ENCODE results near the gene ST6GALNAC3.

ST6GALNAC3 gene

DNA sequence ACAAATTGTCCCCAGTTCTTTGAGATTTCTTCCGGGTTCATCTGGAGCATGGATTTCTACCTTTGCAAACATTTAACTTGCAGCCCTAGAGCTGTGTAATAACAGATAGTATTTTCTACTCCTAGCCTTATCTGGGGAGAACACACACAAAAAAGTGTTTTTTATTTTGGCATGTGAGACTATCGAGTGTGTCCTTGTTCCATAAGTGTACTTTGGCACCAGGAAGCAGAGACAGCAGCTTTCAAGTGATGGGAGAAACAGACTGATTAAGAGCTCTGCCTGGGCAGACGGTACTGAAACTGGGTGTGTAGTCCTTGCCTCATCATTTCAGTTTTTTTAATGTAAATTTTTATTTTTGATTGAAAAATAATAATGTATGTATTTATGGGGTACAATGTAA lies 297.4 kb downstream of the ST6GALNAC3 start:
- no peak for DNase-seq

DNA sequence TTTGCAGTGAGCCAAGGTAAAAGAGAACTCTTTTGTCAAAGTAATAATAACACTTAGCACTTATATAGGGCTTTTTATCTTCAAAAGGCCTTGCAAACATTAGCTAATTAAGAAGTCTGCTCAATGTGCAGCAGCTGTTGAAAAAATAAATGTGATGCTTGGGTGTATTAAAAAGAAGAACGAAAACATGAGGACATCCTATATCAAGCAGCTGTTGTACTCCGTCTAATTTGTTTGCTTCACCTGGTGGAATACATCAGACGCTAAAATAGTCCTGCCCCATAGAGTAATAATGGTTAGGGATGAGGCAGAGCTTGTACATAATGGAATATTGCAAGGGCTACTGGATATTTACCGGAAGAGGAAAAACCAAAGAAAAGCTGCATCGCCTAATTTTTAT lies 299.5 kb downstream of the ST6GALNAC3 start:
- peak; percentile 52 for DNase-seq

DNA sequence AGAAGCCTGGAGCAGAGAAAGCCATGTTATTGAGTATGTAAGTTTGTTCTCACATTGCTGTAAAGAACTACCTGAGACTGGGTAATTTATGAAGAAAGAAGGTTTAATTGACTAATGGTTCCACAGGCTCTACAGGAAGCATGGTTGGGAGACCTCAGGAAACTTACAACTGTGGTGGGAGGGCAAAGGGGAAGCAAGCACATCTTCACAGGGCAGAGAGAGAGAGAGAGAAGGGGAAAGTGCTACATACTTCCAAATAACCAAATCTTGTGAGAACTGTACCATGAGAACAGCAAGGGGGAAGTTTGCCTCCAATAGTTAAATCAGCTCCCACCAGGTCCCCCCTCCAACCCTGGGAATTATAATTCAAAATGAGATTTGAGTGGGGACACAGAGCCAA lies 302.7 kb downstream of the ST6GALNAC3 start:
- no peak for DNase-seq

DNA sequence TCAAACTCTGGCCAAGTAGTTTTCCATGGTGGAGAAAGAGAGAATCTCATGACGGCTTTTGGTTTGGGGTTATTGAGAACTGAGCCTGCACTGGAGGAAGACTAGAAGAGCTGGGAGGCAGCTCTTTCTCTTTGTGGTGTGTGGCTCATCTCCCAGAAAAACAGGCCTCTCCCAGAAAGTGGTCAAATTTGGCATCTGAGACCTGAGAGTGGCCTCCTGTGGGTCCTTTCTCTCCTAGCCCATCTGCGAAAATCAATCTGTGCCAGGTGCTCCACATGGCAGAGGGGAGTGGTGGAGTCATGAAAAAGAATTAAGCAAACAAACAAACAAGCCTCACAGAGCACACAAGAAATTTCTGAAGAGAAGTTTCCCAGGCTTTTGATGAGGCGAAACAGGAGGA lies 305.0 kb downstream of the ST6GALNAC3 start:
- DNase-seq, result peak; percentile 57

DNA sequence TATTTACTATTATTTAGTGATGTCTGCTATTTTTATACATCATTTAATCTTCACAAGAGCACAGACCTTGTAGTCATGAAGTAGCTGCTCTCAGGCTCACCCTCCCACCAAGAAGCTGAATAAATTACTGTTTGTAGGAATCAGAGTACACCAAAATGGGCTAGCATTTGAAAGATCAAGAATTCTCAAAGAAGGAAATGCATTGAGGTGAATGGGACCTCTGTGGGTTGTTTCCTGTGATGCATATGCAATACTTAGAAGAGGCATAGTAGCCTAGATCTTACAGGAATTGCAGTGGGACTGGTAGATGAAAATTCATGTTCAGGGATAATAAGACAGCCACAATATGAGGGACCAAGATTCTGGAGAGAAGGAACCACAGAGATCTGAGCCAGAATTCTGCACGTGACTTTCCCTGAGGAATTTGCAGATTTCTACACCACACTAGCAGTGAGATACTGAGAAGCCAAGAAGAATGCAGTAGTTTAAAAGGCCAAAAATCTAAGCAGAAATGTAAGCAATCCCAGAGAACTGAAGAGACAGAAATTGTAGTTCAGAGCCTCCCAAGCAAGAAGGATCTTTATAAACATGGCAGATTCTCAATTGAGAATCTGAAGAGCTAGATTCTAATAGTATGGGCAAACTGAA lies 307.0 kb downstream of the ST6GALNAC3 start:
- no peak for DNase-seq

DNA sequence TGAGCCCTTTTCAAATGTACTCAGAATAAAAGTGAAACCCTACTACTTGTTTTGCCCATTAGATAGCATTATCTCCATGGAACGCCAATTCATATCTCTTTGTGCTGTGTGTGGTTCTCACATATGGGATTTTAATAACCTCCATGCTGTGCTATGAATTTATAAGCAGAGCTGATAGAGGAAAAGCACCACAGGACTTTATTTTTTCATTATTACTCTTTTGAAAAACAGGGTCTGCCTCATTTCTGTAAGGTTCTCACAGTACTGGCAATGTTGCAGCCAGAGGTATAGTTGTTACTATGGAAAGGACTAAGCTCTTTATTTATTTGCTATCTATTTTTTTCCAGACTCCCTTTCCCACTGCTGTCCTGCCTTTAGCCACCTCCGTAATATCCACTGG lies 313.7 kb downstream of the ST6GALNAC3 start:
- no peak for DNase-seq

DNA sequence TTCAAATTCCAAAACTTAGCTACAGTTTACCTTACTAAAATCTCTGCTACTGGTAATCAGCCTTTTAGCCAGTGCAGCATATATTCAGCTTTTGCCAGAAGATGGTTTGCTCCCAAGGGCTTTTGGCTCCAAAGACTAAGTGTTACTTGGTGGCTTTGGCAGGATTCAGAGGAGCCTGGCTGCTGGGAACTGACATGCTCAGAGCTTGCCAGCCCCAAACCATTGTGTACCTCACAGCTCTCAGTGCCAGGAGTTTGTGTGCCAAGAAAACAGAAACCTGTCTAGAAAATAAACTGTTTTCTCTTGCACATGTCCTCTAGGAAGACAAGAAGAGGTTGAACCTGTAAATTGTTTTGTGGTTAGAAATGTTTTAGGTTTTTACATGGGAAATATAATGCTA lies 315.9 kb downstream of the ST6GALNAC3 start:
- no peak for DNase-seq

DNA sequence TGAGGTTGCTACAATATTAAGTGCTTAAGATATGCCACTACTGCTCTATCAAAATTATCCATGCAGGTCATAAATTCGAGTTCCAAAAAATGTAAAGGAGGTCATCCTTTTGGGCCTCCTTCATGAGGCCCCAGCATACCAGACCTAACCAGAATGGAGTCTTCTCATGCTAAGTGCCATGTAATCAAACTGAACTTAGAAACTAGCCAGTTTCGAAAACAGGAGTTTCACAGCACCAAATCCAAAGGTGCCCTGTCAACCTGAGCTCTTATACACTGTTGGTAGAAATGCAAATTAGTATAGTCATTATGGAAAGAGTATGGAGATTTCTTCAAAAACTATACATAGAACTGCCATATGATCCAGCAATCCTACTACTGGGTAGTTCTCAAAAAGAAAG lies 320.5 kb downstream of the ST6GALNAC3 start:
- no peak for DNase-seq

DNA sequence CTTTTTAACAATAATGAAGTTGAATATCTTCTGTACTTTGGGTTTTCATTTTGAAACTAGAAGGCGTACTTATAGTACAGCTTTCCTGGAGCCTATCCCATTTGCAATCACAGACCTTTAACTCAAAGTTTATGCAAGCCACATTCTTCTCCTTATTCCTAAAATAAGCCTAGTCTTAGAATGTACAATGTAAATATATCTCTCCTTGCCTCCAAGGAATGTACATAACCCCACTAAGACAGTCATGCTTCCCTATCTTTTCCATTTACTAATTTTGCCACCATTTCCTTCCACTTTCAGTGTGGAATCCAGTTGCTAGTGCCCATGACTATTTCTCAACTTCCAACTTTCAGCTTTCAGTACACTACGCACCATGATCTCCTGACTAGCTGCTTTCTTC lies 327.6 kb downstream of the ST6GALNAC3 start:
- no peak for DNase-seq

DNA sequence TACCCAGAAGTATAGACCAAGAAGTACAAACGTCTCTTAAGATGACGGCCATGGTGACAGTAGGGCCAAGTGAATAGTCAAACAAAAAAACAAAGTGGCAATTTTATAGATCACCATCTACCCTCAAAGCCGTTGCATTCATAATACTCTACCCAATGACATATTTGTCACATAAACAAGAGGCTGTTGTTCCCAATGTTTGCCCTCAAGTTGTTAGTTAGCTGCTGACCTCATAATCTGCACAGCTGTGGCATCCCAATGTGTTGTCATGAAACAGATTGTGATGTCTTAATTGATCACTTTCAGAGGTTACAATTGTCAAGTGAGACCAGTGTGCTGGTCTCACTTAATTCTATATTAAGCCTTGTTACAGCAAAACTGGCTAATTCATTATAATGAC lies 333.8 kb downstream of the ST6GALNAC3 start:
- DNase-seq, result no peak

DNA sequence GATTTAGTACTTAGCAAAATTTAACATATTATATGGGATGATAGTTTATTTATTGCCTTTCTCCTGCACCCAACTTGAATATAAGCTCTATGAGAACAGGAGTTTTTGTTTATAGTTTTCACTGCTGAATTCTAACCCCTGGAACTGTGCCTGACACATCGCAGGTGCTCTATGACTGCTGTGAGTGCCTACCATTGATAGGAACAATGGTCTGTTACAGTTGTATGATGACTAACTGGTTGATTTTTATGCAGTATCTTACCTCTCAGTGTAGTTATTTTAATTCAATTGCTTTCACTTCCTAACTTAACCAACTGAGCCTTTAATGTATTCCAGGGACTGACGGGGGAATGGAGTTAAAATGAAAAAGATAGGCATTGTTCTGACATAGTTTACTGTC lies 336.0 kb downstream of the ST6GALNAC3 start:
- no peak for DNase-seq

DNA sequence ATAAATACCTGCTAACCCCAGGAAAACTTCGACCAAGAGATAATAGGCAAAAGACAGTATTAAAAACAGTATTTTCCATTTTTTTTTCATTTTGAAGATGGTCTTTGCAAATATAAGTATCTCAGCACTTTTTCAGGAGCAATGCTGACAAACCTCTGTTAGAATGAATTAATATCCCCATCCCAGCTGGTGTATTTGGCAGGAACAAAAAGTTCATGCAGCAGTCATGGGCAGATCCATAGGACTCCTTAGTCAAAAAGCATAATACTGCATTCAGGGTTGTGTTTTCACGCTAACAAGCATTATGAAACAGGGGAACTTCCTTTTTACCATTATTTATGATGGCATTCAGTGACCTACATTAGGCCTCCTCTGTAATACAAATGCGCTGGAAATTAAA lies 344.0 kb downstream of the ST6GALNAC3 start:
- DNase-seq, result no peak

DNA sequence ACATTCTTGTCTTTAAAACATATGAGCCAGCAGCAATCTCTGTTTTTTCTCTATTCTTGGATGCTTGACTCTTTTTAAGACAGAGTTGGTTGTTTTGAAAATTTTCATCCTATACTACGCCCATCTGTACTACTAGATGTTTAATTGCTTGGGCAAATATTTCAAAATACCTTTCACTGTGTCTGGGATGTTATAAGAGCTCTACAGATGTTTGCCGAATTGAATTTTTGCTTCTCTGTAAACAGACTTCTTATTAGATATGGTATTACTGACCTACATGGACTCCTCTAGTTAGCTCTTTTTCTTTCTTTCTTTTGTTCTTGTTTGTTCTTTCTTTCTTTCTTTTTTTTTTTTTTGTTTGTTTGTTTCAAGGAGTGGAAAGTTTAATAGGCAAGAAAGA lies 345.1 kb downstream of the ST6GALNAC3 start:
- no peak for DNase-seq

DNA sequence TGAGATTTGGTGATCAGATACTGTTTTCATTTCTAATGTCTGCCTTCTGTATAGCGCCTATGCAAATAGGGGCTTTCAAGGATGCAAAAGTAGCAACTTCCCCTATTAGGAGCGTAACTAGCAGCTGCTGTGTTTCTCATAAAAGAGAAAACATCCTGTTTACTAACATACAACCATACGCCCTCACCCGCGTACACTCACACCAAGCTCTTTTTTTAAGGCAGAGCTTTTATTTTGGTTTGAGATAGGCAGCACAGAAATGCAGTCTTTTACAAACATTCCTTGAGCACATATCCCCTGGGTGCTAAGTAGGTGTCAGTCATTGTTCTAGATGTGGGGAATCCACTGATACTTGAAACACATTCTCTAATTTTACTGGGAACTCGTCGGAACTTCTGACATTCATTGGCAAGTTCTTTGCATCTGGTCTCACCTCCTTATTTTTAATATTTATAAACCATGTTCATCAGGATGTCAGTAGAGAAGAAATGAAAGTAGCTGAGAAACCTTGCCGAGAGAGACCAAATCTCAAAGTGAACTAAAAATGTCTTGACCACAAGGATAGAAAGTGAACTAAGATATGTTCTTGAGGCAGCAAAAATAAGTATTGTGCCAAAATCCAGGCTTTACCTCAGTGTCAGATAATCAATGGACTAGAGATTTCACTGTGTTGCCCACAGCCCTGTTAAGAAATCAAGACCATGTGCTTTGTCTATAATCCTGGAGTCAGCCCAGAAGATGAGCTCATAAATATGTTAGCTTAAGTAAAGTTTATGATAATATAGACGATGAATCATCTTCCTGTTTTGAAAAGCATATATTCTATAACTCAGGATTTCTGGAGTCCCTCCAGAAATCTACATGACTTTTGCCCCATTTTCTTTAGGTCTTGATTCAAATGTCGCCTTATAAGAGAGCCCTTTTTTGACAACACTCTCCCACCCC lies 350.9 kb downstream of the ST6GALNAC3 start:
- no peak for DNase-seq

DNA sequence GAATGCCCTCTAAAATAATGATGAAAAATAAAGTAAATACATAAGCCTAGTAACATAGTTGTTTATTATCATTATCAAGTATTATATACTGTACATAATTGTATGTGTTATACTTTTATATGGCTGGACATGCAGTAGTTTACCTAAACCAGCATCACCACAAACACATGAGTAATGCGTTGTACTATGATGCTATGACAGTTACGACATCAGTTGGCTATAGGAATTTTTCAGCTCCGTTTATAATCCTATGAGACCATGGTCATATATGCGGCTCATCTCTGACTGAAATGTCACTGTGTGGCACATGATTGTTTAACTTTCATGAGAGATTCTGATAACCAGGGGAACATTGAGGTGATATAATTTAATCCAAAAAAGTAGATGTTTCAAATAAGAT lies 352.1 kb downstream of the ST6GALNAC3 start:
- DNase-seq, result no peak

DNA sequence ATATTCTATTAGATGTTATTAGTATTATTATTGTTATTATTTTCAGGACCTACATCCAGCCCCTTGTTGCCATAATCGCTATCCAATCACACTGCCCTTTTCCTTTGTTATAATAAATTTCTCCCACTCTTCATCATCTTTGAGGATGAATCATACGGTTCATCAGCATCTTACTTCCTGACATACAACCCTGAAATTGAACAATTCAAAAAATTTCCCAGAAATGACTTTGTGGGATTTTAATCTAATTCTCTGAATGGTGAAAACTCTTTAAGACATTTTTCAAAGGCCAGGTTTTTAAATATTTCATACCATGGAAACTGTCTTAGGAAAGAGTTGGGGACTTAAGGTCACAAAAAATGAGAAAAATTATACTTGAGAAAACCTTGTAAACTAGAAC lies 353.5 kb downstream of the ST6GALNAC3 start:
- DNase-seq, result no peak

DNA sequence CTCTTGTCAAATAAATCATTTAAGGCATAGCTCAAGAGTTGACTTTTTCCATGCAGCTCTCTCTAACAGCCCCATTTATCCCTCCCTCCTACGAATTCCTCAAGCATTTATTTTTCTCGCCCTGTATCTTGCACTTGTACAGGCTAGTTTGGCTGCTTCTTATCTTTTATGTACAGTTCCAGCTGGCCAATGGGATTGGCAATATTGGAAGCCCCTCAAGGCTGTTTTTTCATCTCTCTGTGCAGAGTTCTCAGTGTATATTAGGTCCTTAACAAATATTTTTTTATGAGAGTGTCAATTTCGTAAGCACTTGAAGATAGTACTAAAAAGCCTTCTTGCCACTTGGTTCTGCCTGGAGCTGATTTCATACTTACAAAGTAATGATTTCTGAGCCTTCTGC lies 356.0 kb downstream of the ST6GALNAC3 start:
- DNase-seq, result no peak

DNA sequence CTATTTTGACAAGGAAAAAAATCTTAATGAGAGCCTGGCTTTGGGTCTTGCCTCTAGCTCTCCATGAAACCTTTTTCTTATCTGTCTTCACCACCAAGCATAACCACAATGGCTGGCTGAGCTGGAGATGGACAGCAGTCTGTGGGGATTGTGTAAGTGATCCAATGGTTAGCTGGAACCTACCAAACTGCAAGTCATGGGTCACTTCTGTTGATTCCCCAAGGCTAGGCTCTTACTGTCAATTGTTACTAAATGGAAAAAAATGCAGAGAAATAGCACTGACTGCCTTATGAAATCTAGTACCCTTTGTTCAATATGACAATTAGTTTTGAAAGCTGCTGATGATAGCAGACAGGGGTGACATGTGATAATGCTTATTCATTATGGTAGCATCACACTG lies 359.0 kb downstream of the ST6GALNAC3 start:
- DNase-seq, result no peak

DNA sequence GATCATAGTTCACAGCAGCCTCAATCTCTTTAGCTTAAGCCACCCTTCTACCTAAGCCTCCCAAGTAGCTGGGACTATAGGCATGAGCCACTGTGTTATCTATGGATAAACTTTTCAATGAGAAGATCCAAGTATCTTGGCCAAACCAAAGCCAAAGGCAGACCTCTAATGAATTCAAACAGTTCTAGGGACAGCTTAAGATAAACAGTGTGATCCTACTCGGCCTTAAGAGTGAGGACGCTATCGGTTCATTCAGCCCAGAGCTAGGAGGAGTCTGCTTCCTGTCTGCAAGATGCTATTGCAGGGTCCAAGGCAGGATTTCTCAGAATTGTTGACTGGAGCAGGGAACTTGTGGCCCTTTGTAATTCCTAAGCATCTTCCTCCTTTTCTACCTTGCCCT lies 368.7 kb downstream of the ST6GALNAC3 start:
- DNase-seq, result no peak

DNA sequence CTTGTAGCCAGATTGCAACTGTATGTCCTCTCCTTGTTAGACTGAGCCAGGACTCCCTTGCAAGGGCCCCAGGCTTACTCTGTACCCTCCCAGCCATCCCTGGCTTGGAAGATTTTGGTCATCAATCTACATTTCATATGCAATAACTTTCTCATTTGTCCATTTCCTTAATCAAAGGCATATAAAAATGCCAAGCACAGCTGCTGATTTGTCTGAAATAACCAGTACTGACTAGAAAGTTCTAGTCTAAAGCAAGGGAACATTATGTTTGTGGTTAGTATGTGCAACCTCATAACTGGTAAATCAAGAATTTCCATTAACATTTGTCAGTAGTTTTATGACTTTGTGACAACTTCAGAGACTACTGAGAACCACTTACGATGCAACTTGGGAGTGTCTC lies 370.2 kb downstream of the ST6GALNAC3 start:
- DNase-seq, result no peak

DNA sequence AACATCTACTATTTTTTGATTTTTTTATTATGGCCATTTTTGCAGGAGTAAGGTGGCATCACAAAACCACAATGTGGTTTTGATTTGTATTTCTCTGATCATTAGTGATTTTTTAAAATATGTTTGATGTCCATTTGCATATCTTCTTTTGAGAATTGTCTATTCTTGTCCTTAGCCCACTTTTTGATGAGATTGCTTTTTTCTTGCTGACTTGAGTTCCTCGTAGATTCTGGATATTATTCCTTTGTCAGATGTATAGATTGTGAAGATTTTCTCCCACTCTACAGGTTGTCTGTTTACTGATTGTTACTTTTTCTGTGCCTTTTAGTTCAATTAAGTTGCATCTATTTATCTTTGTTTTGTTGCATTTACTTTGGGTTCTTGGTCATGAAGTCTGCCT lies 375.7 kb downstream of the ST6GALNAC3 start:
- no peak for DNase-seq

DNA sequence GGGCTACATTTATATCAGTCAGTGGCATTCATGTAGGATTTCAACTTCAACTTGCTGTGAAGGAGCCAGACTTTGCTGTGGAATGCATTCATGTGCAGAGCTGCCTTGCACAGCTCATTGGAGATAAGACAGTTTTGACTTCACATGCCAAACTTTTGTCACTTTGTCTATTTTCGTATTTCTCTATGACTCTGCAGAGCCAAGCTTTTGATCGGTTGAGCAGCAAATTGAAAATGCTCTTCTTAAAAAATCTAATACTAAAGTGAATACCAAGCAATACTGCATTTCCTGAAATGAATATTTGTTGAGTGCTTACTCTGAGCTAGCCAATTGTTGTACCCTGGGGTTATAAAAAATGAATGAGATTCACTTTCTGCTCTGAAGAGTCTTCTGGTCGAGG lies 388.7 kb downstream of the ST6GALNAC3 start:
- DNase-seq, result no peak

DNA sequence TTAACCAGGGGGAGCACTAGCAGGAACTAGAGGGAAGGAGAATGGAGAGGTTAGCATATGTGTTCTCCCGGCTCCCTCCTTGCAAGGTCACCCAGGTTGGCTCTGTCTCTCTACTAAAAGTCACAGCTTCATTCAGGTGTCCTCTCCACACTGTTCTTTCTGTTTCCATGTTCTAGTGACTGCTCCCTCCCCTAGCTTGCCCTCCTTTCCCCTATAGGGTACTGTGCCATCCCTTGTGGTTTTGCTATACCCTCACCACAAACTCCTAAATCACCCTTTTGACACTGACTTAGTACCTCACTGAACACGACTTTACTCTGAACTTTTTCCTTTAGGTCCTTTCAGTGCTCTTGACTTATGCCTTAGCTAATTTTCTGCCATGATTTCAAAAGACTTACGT lies 389.3 kb downstream of the ST6GALNAC3 start:
- DNase-seq, result no peak

DNA sequence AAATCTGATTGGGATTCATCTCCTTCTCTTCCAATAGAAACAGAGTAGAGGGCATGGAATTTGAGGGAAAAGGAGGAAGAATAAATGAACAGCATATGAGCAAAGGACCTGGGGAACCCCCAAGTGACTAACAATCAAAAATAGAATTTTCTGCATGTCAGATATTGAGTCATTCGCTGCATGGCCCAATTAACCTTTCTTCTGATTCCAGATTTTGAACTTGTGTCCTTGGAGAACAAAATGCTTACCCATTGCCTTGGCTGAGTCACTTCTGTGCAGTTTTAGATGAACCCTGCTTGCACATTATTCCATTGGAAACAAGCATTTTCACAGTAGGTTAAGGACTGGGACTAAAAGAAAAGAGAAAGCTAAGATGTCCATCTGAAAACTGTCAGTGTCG lies 390.5 kb downstream of the ST6GALNAC3 start:
- DNase-seq, result no peak

DNA sequence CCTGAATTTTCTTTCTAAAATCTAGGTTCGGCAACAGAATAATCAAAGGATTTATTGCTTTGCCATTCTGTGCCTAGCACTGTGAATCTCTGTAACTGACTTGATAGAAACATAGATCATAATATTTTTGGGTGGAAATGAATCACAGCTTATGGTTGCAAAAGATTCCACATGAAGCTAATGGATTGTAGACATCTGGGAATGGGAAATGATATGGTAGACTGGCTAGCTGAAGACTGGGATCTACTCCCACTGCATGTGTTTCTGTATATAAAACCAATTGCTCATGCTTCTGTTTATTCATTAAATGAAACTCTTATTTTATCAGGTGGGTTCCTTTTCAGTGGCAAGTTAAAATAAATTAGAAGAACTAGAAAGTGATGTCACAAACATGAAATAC lies 395.6 kb downstream of the ST6GALNAC3 start:
- DNase-seq, result no peak
